SW 1271 (cell line): ENCODE results near the gene FAM229A.

Experiments
- DNase-seq, 2 experiments: peaks; one replicate each; lab custom pipeline; 2025; lab: John Stamatoyannopoulos, UW

Gene FAM229A

GRCh38 chr1:32349211-32349708, 13.0 kb downstream of the FAM229A start:
- no peak for DNase-seq

GRCh38 chr1:32346532-32347157, 15.6 kb downstream of the FAM229A start:
- DNase-seq, result no peak

DNA sequence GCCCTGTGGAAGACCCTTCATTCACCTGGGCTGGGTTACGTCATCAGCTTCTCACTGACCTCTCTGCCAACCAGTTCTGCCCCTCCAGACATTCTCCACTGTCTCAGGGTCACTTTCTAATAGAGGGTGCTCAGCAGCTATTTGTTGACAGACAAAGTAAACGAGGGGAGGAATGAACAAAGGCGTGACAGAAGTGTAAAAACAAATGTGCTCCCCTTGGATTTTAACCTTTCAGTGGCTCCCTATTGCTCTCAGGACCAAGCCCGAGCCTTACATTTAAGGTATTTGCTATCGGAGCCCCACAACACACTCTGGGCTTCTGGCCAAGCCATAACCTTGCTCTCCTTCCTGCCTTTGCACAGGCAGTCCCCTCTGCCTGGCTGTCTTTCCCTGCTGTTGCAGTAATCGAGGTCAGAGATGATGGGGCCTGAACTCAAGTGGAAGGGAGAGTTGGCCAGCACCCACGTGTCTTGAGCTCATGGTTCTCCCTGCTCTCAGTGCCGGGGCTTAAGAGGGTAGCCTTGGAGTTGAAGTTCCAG, 16.9 kb downstream of the FAM229A start:
- DNase-seq, result no peak

GRCh38 chr1:32342704-32343103, 19.6 kb downstream of the FAM229A start:
- DNase-seq, result no peak

GRCh38 chr1:32341971-32342370, 20.3 kb downstream of the FAM229A start:
- DNase-seq, result no peak

DNA sequence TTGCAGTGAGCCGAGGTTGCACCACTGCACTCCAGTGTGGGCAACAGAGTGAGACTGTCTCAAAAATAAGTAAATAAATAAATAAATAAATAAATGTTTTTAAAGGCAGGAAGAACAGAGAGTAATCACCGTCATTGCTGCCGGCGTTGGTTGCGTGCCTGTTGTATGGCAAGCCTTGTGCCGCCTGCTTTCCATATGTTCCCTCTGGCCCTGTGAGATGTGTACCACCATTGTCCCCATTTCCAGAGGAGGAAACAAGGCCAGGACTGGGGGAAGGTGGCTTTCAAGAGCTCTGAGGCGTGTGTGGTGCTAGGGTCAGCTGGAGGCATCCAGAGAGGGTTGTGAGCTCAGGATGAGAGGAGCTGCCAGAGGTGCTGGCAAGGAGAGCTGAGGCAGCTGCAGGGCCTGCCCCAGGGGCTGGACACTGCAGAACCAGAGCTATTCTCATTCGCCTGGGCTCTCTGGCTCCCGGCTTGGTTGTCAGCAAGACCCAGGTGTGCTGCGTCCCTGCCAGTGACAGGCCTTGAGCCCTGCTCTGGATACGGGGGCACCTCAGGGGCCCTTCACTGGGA, 21.0 kb downstream of the FAM229A start:
- no peak for DNase-seq

- DNase-seq, result no peak
These were observed 22.8 kb downstream of the FAM229A start for GRCh38 chr1:32339363-32339978.

GRCh38 chr1:32338637-32339145, 23.6 kb downstream of the FAM229A start:
- no peak for DNase-seq

- no peak for DNase-seq
These were observed 24.2 kb downstream of the FAM229A start for GRCh38 chr1:32337855-32338636.

- DNase-seq, result no peak
These were observed 25.2 kb downstream of the FAM229A start for GRCh38 chr1:32336963-32337675.

GRCh38 chr1:32336591-32336932, 25.7 kb downstream of the FAM229A start:
- DNase-seq, result no peak

- peak in 1 of 2 experiments; percentile 41 for DNase-seq
These were observed 26.3 kb downstream of the FAM229A start, which contains the start of gene MARCKSL1 for GRCh38 chr1:32335790-32336590. MARCKSL1 (minus strand) TSS chr1:32336233; CDS start chr1:32336033, 200 bp downstream.

GRCh38 chr1:32335535-32335789, 26.8 kb downstream of the FAM229A start:
- no peak for DNase-seq

DNA sequence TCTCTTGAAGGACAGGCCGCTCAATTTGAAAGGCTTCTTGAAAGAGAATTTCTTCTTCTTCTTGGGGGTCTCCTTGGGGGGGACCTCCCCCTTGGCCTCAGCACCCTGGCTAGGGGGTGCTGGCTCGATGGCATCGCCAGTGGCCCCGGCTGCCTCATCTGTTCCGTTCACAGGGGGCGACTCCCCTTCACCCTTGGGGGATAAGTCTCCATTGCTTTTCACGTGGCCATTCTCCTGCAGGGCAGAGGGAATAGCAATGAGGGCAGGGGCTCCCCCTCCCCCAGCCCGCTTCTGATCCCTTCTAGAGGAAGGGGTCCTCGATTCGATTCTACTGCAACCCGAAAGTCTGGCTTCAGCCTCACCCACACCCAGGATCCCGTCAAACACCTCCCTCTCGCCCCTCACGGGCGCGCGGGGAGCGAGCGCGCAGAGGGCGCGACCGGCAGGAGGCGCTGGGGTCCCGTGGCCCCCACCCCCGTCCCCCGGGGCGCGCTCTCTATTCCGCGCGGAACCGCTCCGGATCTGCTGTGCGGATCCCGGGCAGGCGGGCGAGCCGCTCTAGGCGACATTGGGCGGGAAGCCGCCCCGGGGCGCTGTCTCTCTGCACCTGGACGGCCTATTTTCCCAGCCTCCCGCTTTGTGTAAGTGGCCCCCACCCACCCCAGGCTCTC, 27.3 kb downstream of the FAM229A start:
- no peak for DNase-seq

DNA sequence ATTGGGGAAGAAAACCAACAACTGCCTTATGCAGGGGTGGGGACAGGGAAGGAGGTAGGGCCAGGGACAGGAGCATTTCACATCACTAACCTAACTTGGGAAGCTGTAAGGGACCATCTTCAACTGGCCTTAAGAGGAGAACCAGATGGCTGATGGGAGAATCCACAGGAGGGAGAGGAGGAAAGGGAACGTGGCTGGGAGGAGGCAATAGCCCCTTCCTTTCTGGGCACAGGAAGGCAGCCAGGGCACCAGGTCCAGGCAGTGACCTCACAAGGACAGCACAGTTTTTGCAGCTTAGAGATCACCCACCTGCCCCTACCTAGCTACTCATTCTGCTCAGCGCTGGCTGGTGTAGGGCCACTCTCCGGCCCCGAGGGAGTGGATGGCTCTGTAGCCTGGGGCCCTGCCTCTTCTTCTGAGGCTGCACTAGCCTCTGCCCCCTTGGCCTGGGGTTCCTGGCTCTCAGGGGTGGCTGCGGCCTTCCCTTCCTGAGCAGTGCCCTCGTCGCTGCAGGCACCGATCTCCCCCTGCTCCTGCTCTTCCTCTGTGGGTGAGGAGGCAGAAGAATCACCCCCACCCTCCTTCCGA, 27.9 kb downstream of the FAM229A start:
- DNase-seq, result no peak

- no peak for DNase-seq
These were observed 28.9 kb downstream of the FAM229A start for GRCh38 chr1:32333251-32333963.

DNA sequence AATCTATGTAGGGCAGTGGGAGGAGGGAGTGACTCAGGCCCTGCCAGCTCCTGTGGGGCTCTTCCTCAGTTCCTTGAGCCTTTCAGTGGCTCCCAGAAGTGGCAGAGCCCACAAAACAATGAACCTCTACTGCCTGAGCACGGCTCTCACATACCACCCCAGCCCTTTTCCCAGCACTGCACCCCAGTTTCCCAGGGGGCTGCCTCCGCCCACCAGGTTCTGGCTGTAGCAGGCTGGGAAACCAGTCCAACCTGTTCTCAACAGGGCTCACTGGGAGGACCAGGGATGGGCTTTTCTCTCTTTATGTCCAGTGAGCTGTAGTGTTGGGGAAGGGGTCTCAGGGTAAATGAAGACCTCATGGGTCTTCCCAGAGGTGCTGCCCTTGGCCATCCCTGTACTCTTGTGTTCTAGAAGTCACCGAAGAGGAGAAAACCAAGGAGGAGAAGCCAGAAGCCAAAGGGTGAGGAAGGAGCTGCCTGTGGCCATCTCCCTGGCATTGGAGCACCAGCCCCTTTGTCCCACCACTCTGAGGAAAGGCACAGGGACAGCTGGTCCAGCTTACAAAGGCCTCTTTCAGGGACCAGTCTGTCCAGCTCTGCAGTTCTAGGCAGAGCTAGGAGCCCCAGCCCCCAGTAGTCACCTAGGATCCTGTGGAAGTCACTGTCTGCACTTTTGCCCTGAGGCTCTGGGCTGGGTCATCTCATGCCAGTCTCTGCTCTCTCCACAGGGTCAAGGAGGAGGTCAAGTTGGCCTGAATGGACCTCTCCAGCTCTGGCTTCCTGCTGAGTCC, 29.8 kb downstream of the FAM229A start:
- no peak for DNase-seq

- no peak for DNase-seq
These were observed 30.7 kb downstream of the FAM229A start for GRCh38 chr1:32331549-32331948.
